ENCODE results near the gene SEMA3A.

Gene SEMA3A

GRCh38 chr7:84181628-84182027 lies 13.0 kb downstream of the SEMA3A start:
- peak; percentile 27 for DNase-seq (ENCODE audit: extremely low read depth, low read depth)
- no peak overlapping the region for H3K4me3 ChIP-seq (replicated peaks; ENCODE audit: low read depth, low read length)
- no peak for TF ChIP-seq CTCF (IDR thresholded peaks at IDR 0.05; ENCODE audit: low read depth, low read length, missing control alignments)

GRCh38 chr7:84177758-84178412 lies 16.7 kb downstream of the SEMA3A start:
- DNase-seq (ENCODE audit: extremely low read depth, low read depth) = no peak
- no peak overlapping the region for H3K4me3 ChIP-seq (replicated peaks; ENCODE audit: low read depth, low read length)
- no peak for TF ChIP-seq CTCF (IDR thresholded peaks at IDR 0.05; ENCODE audit: low read depth, low read length, missing control alignments)

- H3K4me3 ChIP-seq (replicated peaks; ENCODE audit: low read depth, low read length) = no peak overlapping the region
- DNase-seq (ENCODE audit: extremely low read depth, low read depth) = no peak
- no peak for TF ChIP-seq CTCF (IDR thresholded peaks at IDR 0.05; ENCODE audit: low read depth, low read length, missing control alignments)
Observed at GRCh38 chr7:84176716-84177115, 17.9 kb downstream of the SEMA3A start.

- no peak overlapping the region for H3K4me3 ChIP-seq (replicated peaks; ENCODE audit: low read depth, low read length)
- TF ChIP-seq CTCF (IDR thresholded peaks at IDR 0.05; ENCODE audit: low read depth, low read length, missing control alignments) = no peak
- no peak for DNase-seq (ENCODE audit: extremely low read depth, low read depth)
Observed at GRCh38 chr7:84175461-84175860, 19.1 kb downstream of the SEMA3A start.

GRCh38 chr7:84170646-84171045 lies 23.9 kb downstream of the SEMA3A start:
- TF ChIP-seq CTCF (IDR thresholded peaks at IDR 0.05; ENCODE audit: low read depth, low read length, missing control alignments) = no peak
- no peak for DNase-seq (ENCODE audit: extremely low read depth, low read depth)
- H3K4me3 ChIP-seq (replicated peaks; ENCODE audit: low read depth, low read length) = no peak overlapping the region

GRCh38 chr7:84162584-84162983 lies 32.0 kb downstream of the SEMA3A start:
- DNase-seq (ENCODE audit: extremely low read depth, low read depth) = no peak
- H3K4me3 ChIP-seq (replicated peaks; ENCODE audit: low read depth, low read length) = no peak overlapping the region
- TF ChIP-seq CTCF (IDR thresholded peaks at IDR 0.05; ENCODE audit: low read depth, low read length, missing control alignments) = no peak

GRCh38 chr7:84162125-84162524 lies 32.5 kb downstream of the SEMA3A start:
- no peak overlapping the region for H3K4me3 ChIP-seq (replicated peaks; ENCODE audit: low read depth, low read length)
- no peak for TF ChIP-seq CTCF (IDR thresholded peaks at IDR 0.05; ENCODE audit: low read depth, low read length, missing control alignments)
- no peak for DNase-seq (ENCODE audit: extremely low read depth, low read depth)
